GM10266 (cell line): Measurements from ENCODE around the gene RASL10A.
"Not testable (repeated sequence)": the region's sequence is repeated elsewhere in the genome, so short reads cannot be mapped to it uniquely, and the experiment has no call there.

Experiments
- DNase-seq: peaks from one replicate; pipeline ENCODE4 v3.0.0; 2012; ENCODE audit errors: extremely low spot score
- TF ChIP-seq, protein P1 (sequence below): IDR thresholded peaks from 2 replicates; pipeline ENCODE4 v1.5.1; 2012; ENCODE audit warnings: mild to moderate bottlenecking, low read depth; ENCODE audit not compliant: control insufficient read depth, insufficient read depth; ENCODE audit errors: missing control alignments

RASL10A gene

DNA sequence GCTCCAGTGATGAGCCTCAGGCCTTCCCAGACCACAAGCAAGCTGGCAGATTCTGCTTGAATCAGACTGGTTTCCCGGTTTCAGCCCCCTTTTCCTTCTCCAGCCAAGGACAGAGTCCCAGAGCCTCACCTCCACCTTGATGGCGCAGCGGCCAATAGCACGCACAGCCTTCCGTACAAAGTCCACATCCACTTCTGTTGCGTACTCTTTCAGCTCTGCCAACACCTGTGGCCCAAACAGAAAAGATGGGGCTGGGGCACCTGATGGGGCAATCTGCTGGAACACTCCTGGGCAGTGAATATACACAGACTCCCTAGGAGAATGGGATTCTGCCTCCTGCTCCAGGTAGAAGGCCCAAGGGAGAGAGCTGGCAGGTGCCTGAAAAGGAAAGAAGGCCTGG, 35.5 kb upstream of the RASL10A start:
- TF ChIP-seq, protein P1, sequence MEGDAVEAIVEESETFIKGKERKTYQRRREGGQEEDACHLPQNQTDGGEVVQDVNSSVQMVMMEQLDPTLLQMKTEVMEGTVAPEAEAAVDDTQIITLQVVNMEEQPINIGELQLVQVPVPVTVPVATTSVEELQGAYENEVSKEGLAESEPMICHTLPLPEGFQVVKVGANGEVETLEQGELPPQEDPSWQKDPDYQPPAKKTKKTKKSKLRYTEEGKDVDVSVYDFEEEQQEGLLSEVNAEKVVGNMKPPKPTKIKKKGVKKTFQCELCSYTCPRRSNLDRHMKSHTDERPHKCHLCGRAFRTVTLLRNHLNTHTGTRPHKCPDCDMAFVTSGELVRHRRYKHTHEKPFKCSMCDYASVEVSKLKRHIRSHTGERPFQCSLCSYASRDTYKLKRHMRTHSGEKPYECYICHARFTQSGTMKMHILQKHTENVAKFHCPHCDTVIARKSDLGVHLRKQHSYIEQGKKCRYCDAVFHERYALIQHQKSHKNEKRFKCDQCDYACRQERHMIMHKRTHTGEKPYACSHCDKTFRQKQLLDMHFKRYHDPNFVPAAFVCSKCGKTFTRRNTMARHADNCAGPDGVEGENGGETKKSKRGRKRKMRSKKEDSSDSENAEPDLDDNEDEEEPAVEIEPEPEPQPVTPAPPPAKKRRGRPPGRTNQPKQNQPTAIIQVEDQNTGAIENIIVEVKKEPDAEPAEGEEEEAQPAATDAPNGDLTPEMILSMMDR: no peak
- DNase-seq: no peak

DNA sequence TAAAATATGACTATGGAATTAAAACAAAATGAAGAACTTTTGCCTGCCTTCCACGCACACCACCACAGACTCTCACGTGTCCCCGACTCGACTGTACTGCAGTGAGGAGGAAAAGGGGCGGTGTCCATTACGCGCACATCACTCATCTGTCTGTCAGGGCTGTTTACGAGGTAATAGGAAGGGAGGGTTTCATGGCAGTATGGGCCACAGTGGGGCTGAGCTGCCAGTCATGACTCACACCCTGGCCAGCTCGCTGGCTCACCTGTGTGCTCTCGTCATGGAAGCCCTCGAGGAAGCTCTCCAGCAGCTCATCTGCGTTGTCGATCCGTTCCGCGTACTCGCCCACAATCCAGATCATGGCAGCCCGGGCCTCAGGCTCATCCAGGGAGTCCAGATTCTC, 33.5 kb upstream of the RASL10A start:
- TF ChIP-seq, protein P1: no peak
- DNase-seq: no peak

DNA sequence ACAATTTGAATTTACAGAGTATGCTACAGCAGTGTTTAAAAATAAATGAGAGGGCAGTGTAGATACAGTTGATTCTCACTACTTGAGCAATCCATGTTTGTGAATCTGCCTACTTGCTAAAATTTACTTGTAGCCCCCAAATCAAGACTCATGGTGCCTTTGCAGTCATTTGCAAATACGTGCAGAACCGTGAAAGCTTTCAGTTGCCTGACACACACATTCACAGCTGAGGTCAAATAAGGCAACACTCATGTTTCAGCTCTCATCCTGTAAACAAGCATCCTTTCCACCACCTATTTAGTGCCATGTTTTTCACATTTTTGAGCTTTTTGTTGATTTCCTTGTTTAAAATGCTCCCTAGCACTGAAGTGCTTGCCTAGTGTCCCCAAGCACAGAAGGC, 32.5 kb upstream of the RASL10A start:
- no peak for DNase-seq
- TF ChIP-seq, protein P1: no peak

DNA sequence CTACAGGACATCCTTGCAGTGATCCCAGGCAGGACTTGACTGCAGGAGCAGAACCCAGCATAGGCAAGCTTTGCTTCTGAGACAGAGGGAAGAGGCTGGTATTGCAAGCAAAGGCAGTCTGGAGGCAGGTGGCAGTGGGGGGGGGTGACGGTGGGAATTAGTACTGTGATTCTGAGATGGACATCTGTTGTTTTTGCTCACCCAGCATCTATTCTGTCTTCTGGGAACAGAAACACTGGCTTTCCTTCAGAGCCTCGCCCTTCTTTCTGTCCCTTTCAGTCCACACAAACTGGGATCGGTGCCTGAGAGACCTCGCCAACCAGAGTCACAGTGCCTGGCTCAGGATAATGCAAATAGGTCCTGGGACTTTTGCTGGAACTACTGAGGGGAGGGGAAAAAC, 31.2 kb upstream of the RASL10A start:
- TF ChIP-seq, protein P1: no peak
- DNase-seq: no peak

DNA sequence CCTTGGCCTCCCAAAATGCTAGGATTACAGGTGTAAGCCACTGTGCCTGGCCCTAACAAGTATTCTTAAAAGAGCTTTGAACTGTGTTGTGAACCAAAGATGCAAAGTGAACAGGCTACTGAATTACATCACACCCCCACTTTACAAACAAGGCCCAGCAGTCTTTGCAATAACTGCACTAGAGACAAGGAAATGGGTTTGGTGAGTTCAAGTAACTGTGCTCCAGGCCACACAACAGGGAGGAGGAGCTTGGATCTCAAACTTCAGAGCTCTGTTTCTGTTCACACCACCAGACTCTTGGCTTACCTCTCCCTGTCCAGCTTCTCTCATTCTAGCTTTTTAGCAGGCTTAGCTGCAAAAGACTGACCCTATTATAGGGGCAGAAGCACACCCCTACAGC, 30.4 kb upstream of the RASL10A start:
- DNase-seq: no peak

DNA sequence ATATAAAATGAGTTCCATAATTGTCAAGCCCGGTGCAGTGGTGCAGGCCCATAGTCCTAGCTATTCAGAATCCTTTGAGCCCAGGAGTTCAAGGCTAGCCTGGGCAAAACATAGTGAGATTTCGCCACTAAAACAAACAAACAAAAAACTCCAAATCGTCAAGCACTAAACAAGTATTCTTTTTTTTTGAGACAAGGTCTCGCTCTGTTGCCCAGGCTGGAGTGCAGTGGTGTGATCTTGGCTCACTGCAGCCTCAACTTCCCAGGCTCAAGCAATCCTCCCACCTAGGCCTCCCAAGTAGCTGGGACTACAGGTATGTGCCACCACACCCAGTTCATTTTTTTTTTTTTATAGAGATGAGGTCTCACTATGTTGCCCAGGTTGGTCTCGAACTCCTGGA, 29.4 kb upstream of the RASL10A start:
- not testable (repeated sequence) for DNase-seq

More for the DNA sequence above, 30.4 kb upstream of the RASL10A start:
- TF ChIP-seq, protein P1: no peak

DNA sequence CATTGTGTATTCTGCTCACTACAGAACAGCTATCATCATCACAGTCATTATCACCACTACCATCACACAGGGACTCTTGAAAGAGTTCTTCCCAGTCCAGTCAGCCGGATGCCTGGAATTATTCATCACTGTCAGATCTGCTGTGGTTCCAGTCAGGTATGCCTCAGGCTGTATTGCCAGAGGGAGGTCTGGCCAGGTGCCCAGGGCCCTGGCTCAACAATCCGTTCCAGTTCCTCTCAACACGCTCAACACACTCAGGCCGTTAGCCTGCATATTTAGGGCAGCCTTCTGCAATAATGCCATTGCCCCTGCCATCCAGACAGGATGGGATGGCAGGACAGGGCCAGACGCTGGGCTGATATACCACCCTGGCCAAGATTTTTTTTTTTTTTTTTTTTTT, 28.6 kb upstream of the RASL10A start:
- no peak for DNase-seq
- TF ChIP-seq, protein P1: no peak

DNA sequence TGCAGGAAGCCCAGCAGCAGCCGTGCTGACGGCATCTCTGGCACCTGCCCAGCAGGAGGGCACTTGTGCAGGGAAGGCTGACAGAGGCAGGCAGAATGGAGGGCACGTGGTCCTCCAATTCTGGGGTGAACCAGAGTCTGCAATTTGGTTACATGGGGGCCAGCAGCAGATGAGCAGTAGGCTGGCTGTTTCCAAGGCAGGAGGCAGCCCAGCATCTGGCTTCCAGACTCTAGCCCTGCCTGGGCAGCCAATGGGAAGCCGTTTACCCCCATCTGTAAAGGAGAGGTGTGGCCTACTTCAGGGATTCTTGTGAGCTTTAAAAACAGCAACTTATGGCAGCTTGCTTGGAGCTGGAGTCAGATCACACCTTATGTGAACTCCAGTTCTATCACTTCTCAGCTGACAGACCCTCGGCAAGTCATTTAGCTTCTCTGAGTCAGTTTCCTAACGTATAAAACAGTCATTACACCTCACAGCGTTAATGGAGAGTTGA, 27.9 kb upstream of the RASL10A start:
- DNase-seq: no peak
- TF ChIP-seq, protein P1: no peak
